MM.1S (cell line): ENCODE data around the gene HLA-DMB.

Experiments
- DNase-seq: peaks from one replicate; pipeline ENCODE4 v3.0.0-alpha.2; 2015
- H2AFZ ChIP-seq: fragments of 300-600 bp; sonication (generic); 2 replicates; pipeline ENCODE4 v1.6.0; 2016; ENCODE audit warnings: antibody characterized with exemption, low read length
- H3F3A ChIP-seq: fragments of 300-600 bp; sonication (generic); 2 replicates; pipeline ENCODE4 v1.6.1; 2016; ENCODE audit warnings: mild to moderate bottlenecking, antibody characterized with exemption, low read length, moderate library complexity, mixed read lengths; ENCODE audit not compliant: insufficient read depth
- H3K27ac ChIP-seq: fragments of 300-600 bp; sonication (generic); 2 replicates; pipeline ENCODE4 v1.5.1; 2016; ENCODE audit warnings: mild to moderate bottlenecking, low read length
- H3K27me3 ChIP-seq: fragments of 300-600 bp; sonication (generic); replicated peaks from 2 replicates; pipeline ENCODE4 v1.6.0; 2016; ENCODE audit warnings: low read length; ENCODE audit not compliant: insufficient read depth
- H3K36me3 ChIP-seq: fragments of 300-600 bp; sonication (generic); replicated peaks from 2 replicates; pipeline ENCODE4 v1.6.1; 2016; ENCODE audit warnings: mild to moderate bottlenecking, low read length, mixed read lengths; ENCODE audit not compliant: insufficient read depth
- H3K4me1 ChIP-seq: fragments of 300-600 bp; sonication (generic); 2 replicates; pipeline ENCODE4 v1.6.1; 2016; ENCODE audit warnings: low read length, mixed read lengths
- H3K4me2 ChIP-seq: fragments of 300-600 bp; sonication (generic); 2 replicates; pipeline ENCODE4 v1.6.0; 2016; ENCODE audit warnings: low read depth, low read length
- H3K4me3 ChIP-seq: fragments of 300-600 bp; sonication (generic); 2 replicates; pipeline ENCODE4 v1.5.1; 2016; ENCODE audit warnings: low read length, mixed read lengths
- H3K79me2 ChIP-seq: fragments of 300-600 bp; sonication (generic); 2 replicates; pipeline ENCODE4 v1.6.1; 2016; ENCODE audit warnings: mixed run types, low read length, mixed read lengths
- H3K9ac ChIP-seq: fragments of 300-600 bp; sonication (generic); 2 replicates; pipeline ENCODE4 v1.6.1; 2016; ENCODE audit warnings: low read length, mixed read lengths
- H3K9me2 ChIP-seq: fragments of 300-600 bp; sonication (generic); replicated peaks from 2 replicates; pipeline ENCODE4 v1.6.1; 2016; ENCODE audit warnings: mild to moderate bottlenecking, low read length, mixed read lengths; ENCODE audit not compliant: insufficient read depth
- H3K9me3 ChIP-seq: fragments of 300-600 bp; sonication (generic); replicated peaks from 2 replicates; pipeline ENCODE4 v1.6.1; 2016; ENCODE audit warnings: mild to moderate bottlenecking, low read length, mixed read lengths; ENCODE audit not compliant: insufficient read depth
- H4K20me1 ChIP-seq: fragments of 300-600 bp; sonication (generic); 2 replicates; pipeline ENCODE4 v1.6.1; 2016; ENCODE audit warnings: mild to moderate bottlenecking, low read length, moderate library complexity, mixed read lengths; ENCODE audit not compliant: insufficient read depth
- CTCF ChIP-seq: fragments of 300-600 bp; sonication (generic); IDR thresholded peaks from 2 replicates; pipeline ENCODE4 v1.5.1; 2016; ENCODE audit warnings: antibody characterized with exemption, low read length, mixed read lengths
- EZH2phosphoT487 ChIP-seq: fragments of 300-600 bp; sonication (generic); IDR thresholded peaks from 2 replicates; pipeline ENCODE4 v1.6.1; 2018; ENCODE audit warnings: antibody characterized with exemption, low read length

Gene HLA-DMB

GRCh38 chr6:32885698-32886286 is 55.0 kb downstream of the HLA-DMB start:
- Histone ChIP-seq H3K4me3 (no peak overlapping the region), H4K20me1 (no peaks in the 10 kb centered on the region), H3K9ac (no peak overlapping the region), H3K27me3 (peaks cover 7% of the 10 kb centered on the region; the same call in 1 of the 2 replicates), H3K36me3 (no peaks in the 10 kb centered on the region), H3K79me2 (no peaks in the 10 kb centered on the region), H3K9me3 (no peaks in the 10 kb centered on the region), H3F3A (no peaks in the 10 kb centered on the region), H3K9me2 (no peaks in the 10 kb centered on the region), H2AFZ (no peak overlapping the region), H3K4me2 (no peak overlapping the region), H3K27ac (no peak overlapping the region), H3K4me1 (0 out of 2 replicates have a peak, but pooled peaks cover 2% of the 10 kb centered on the region)
- DNase-seq, result peak; percentile 72
- TF ChIP-seq CTCF (peak; percentile 60), EZH2phosphoT487 (no peak)
